ENCODE data around the gene JSRP1.

The JSRP1 gene

GRCh38 chr19:2287585-2288337 is 31.5 kb upstream of the JSRP1 start:
- TF ChIP-seq, protein P1, sequence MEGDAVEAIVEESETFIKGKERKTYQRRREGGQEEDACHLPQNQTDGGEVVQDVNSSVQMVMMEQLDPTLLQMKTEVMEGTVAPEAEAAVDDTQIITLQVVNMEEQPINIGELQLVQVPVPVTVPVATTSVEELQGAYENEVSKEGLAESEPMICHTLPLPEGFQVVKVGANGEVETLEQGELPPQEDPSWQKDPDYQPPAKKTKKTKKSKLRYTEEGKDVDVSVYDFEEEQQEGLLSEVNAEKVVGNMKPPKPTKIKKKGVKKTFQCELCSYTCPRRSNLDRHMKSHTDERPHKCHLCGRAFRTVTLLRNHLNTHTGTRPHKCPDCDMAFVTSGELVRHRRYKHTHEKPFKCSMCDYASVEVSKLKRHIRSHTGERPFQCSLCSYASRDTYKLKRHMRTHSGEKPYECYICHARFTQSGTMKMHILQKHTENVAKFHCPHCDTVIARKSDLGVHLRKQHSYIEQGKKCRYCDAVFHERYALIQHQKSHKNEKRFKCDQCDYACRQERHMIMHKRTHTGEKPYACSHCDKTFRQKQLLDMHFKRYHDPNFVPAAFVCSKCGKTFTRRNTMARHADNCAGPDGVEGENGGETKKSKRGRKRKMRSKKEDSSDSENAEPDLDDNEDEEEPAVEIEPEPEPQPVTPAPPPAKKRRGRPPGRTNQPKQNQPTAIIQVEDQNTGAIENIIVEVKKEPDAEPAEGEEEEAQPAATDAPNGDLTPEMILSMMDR (IDR thresholded peaks at IDR 0.05), result no peak

- TF ChIP-seq, protein P1 (IDR thresholded peaks at IDR 0.05), result no peak
These were observed 30.4 kb upstream of the JSRP1 start for GRCh38 chr19:2286402-2287140.

DNA sequence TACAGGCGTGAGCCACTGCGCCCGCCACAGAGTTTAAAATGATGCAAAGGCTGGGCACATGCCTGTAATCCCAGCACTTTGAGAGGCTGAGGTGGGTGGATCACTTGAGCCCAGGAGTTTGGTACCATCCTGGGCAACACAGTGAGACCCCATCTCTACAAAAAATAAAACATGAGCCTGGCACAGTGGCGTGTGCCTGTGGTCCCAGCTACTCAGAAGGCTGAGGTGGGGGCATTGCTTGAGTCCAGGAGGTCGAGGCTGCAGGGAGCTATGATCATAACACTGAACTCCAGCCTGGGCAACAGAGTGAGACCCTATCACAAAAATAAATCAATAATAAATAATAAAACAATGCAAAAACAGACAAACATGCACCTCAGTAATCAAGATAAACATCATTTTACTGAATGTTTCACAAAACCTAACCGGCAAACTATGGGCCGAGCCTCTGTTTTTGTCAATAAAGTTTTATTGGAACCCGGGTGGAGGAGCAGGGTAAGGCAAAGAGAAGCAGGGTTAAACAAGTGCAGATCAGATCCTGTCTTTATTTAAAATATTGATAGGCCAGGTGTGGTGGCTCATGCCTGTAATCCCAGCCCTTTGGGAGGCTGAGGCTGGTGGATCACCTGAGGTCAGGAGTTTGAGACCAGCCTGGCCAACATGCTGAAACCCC is 27.8 kb upstream of the JSRP1 start:
- TF ChIP-seq, protein P1 (IDR thresholded peaks at IDR 0.05), result no peak

GRCh38 chr19:2282862-2283237 is 26.6 kb upstream of the JSRP1 start:
- TF ChIP-seq, protein P1 (IDR thresholded peaks at IDR 0.05), result no peak

DNA sequence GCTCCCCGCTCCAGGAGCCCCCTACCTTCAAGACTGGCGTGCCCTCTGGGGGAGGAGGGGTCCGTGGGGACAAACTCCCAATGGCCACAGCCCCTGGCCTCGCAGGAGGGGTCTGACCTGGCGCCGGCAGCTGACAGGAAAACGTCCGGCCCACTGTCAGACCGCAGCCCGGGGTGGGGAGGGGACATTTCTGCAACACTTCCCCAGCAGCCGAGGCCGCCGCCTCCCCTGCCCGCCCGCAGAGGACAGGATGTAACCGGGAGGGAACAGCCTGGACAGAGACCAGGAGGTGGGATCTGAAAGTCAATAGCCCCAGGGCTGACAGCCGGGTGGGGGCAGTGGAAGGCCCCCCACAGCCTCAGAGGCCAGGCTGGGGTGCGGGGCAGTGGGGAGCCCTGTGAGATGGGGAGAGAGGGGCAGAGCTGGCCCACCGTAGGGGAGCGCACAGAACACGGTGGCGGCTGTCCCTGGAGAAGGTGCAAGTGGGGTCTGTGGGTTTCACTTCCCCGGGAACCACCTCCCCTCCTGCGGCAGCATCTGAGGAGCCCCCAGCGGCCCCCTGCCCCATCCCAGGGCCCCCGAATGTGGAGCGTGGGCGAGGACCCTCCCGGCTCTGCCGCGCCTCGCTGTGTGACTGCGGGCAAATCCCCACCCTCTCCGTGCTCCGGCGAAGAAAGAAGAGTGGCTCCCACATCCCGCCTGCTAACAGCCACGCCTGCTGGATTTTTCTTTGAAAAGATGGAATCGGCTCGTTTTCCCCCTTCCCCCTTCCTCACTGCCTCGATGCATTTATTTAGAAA is 26.0 kb upstream of the JSRP1 start, which contains the start of gene PEAK3:
Gene PEAK3 (minus strand): TSS at position 114 of the 800 bp plus-strand sequence. CDS start 1,244 bp downstream, outside the sequence.
- TF ChIP-seq, protein P1 (IDR thresholded peaks at IDR 0.05), result no peak

DNA sequence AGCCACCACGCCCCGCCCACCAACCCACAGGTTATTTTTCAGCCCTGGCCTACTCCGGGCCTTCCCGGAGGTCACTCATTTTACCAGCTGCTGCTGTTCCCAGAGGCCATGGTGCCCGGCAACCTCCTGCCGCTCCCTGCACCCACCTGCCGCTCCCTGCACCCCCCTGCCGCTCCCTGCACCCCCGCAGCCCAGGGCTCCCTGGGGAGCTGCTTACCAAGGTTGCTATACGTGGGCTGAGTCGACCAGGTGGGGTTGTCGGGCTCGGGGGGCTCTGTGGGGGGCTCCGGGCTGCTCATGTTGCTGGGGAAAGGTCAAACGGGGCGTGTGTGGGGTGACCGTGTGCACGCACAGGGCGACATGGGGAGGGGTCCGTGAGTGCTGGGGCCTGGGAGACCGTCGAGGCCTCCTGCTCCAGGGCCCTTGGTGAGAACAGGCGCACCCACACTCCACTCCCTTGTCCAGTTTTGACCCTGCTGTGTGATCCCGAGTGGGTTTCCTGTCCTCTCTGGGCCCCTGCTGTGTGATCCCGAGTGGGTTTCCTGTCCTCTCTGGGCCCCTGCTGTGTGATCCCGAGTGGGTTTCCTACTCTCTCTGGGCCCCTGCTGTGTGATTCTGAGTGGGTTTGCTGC is 24.5 kb upstream of the JSRP1 start:
- TF ChIP-seq, protein P1 (IDR thresholded peaks at IDR 0.05), result no peak
